ENCODE data around the gene TRAPPC6A.

TRAPPC6A gene

GRCh38 chr19:45163751-45164460 is 14.1 kb downstream of the TRAPPC6A start:
- no peak for DNase-seq (ENCODE audit: low read depth)
- H3K4me3 ChIP-seq (ENCODE audit: low read depth, low read length): no peak overlapping the region
- TF ChIP-seq CTCF (IDR thresholded peaks at IDR 0.05; ENCODE audit: low read depth, low read length, missing control alignments): no peak

- H3K4me3 ChIP-seq (ENCODE audit: low read depth, low read length): no peak overlapping the region
- DNase-seq (ENCODE audit: low read depth): no peak
- TF ChIP-seq CTCF (IDR thresholded peaks at IDR 0.05; ENCODE audit: low read depth, low read length, missing control alignments): no peak
These were observed 14.9 kb downstream of the TRAPPC6A start for GRCh38 chr19:45163156-45163555.

- TF ChIP-seq CTCF (IDR thresholded peaks at IDR 0.05; ENCODE audit: low read depth, low read length, missing control alignments): no peak
- no peak for DNase-seq (ENCODE audit: low read depth)
- H3K4me3 ChIP-seq (ENCODE audit: low read depth, low read length): no peak overlapping the region
These were observed 15.4 kb downstream of the TRAPPC6A start for GRCh38 chr19:45162608-45163143.

- no peak overlapping the region for H3K4me3 ChIP-seq (ENCODE audit: low read depth, low read length)
- no peak for DNase-seq (ENCODE audit: low read depth)
- peak; percentile 13 for TF ChIP-seq CTCF (IDR thresholded peaks at IDR 0.05; ENCODE audit: low read depth, low read length, missing control alignments)
These were observed 16.1 kb downstream of the TRAPPC6A start for GRCh38 chr19:45161738-45162607.

- TF ChIP-seq CTCF (IDR thresholded peaks at IDR 0.05; ENCODE audit: low read depth, low read length, missing control alignments): no peak
- H3K4me3 ChIP-seq (ENCODE audit: low read depth, low read length): no peak within 1 kb of the TSS
- DNase-seq (ENCODE audit: low read depth): no peak
These were observed 16.9 kb downstream of the TRAPPC6A start, which contains the start of gene NKPD1 for GRCh38 chr19:45160870-45161737. TSS of gene NKPD1 (minus strand) at chr19:45160982. CDS start at chr19:45160150, 832 bp downstream.

- DNase-seq (ENCODE audit: low read depth): no peak
- no peak for TF ChIP-seq CTCF (IDR thresholded peaks at IDR 0.05; ENCODE audit: low read depth, low read length, missing control alignments)
- H3K4me3 ChIP-seq (ENCODE audit: low read depth, low read length): no peak overlapping the region
These were observed 18.1 kb downstream of the TRAPPC6A start for GRCh38 chr19:45159971-45160324.
